H1 (cell line): ENCODE data around the gene INTS2. TPM values are rescaled to one million over a fixed set of nuclear protein-coding genes. Genes with fewer than 3 reads are reported as not detected.

Experiments used
- CREB1 ChIP-seq: IDR thresholded peaks from 2 replicates; pipeline ENCODE4 v1.6.1; 2012; ENCODE audit warnings: inconsistent platforms
- EP300 ChIP-seq, 2 experiments: IDR thresholded peaks; 1 replicate in 1 of 2; 2 replicates in 1 of 2; pipeline ENCODE4 v1.6.1; 2011 to 2012; ENCODE audit warnings: low read depth in 2 of 2, low read length in 2 of 2, mild to moderate bottlenecking in 2 of 2, borderline replicate concordance in 1 of 2, inconsistent platforms in 1 of 2, moderate library complexity in 1 of 2
- EZH2 ChIP-seq: fragments of 200-600 bp; sonication (generic); IDR thresholded peaks from 2 replicates; pipeline ENCODE4 v1.7.1; 2012; ENCODE audit warnings: low read depth, mild to moderate bottlenecking, moderate library complexity, low read length, inconsistent platforms; ENCODE audit not compliant: severe bottlenecking
- polyA plus RNA-seq, 7 experiments: library from polyadenylated mRNA; depleted of rRNA in 3 of 7; stranded (reverse) in 5 of 7; unstranded in 2 of 7; fragments of >200 nt in 5 of 7; fragments of 200-250 nt in 2 of 7; gene quantifications; 1 replicate in 5 of 7; 2 replicates in 1 of 7; 4 replicates in 1 of 7; pipeline versions ENCODE4 v1.2.1 to v1.2.3, GENCODE V29; 2011 to 2013; ENCODE audit warnings: missing spikeins in 2 of 7, mixed read lengths in 2 of 7
- total RNA-seq: library from RNA; stranded (reverse); fragmentation: NEBNext Ultra II Directional; extraction: Animal tissue kit (Norgen Biotek cat#: 25700); gene quantifications from 2 replicates; pipeline ENCODE4 v1.2.1, GENCODE V29; 2021
- TF ChIP-seq, protein P1 (sequence below): IDR thresholded peaks from 2 replicates; pipeline ENCODE4 v1.6.1; 2012; ENCODE audit warnings: low read length, inconsistent platforms
- TF ChIP-seq, protein P2 (sequence below): IDR thresholded peaks from 2 replicates; pipeline ENCODE4 v1.6.1; 2011; ENCODE audit warnings: low read depth, mild to moderate bottlenecking, low read length; ENCODE audit not compliant: insufficient read depth
- TF ChIP-seq, protein P3 (sequence below), 3 experiments: IDR thresholded peaks; 1 replicate in 2 of 3; 2 replicates in 1 of 3; pipeline versions ENCODE4 v1.5.1 to v1.6.1; 2011; ENCODE audit warnings: low read length in 3 of 3, mild to moderate bottlenecking in 3 of 3, inconsistent platforms in 2 of 3, low read depth in 1 of 3, moderate library complexity in 1 of 3; ENCODE audit not compliant: insufficient read depth in 1 of 3; ENCODE audit errors: control extremely low read depth in 1 of 3

INTS2 gene
- total and polyA plus RNA-seq, 2 of the 8 experiments (the other 6 are each of a cell fraction or from before 2014, with no cell fraction given): 9.4 to 21.8 TPM

DNA sequence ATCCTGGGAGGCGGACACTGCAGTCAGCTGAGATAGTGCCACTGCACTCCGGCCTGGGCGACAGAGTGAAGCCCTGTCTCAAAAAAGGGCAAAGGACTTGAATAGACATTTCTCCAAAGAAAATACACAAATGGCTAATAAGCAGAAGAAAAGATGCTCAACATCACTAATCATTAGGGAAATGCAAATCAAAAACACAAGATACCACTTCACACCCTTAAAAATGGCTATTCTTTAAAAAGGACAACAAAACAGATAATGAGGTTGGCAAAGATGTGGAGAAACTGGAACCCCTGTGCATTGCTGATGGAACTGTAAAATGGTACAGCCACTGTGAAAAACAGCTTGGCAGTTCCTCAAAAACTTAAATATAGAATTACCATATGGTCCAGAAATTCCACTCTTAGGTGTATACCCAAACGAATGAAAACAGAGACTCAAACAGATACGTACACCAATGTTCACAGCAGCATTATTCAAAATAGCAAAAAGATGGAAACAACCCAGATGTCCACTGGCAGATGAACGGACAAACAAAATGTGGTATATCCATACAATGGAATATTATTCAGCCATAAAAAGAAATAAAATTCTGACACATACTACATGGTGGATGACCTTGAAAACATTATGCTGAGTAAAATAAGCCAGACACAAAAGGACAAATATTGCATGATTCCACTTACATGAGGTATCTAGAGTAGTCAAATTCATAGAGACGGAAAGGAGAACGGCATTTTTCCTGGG is 100.0 kb downstream of the INTS2 start (continued):
- TF ChIP-seq, protein P1, sequence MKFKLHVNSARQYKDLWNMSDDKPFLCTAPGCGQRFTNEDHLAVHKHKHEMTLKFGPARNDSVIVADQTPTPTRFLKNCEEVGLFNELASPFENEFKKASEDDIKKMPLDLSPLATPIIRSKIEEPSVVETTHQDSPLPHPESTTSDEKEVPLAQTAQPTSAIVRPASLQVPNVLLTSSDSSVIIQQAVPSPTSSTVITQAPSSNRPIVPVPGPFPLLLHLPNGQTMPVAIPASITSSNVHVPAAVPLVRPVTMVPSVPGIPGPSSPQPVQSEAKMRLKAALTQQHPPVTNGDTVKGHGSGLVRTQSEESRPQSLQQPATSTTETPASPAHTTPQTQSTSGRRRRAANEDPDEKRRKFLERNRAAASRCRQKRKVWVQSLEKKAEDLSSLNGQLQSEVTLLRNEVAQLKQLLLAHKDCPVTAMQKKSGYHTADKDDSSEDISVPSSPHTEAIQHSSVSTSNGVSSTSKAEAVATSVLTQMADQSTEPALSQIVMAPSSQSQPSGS: no peak
- TF ChIP-seq, protein P2, sequence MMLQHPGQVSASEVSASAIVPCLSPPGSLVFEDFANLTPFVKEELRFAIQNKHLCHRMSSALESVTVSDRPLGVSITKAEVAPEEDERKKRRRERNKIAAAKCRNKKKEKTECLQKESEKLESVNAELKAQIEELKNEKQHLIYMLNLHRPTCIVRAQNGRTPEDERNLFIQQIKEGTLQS: no peak
- TF ChIP-seq EZH2: no peak
- no peak for TF ChIP-seq CREB1
- TF ChIP-seq EP300 (IDR thresholded peaks at IDR 0.05; ENCODE audit: borderline replicate concordance in 1 of 2, low read depth in 2 of 2, low read length in 2 of 2): no peak
- TF ChIP-seq, protein P3, sequence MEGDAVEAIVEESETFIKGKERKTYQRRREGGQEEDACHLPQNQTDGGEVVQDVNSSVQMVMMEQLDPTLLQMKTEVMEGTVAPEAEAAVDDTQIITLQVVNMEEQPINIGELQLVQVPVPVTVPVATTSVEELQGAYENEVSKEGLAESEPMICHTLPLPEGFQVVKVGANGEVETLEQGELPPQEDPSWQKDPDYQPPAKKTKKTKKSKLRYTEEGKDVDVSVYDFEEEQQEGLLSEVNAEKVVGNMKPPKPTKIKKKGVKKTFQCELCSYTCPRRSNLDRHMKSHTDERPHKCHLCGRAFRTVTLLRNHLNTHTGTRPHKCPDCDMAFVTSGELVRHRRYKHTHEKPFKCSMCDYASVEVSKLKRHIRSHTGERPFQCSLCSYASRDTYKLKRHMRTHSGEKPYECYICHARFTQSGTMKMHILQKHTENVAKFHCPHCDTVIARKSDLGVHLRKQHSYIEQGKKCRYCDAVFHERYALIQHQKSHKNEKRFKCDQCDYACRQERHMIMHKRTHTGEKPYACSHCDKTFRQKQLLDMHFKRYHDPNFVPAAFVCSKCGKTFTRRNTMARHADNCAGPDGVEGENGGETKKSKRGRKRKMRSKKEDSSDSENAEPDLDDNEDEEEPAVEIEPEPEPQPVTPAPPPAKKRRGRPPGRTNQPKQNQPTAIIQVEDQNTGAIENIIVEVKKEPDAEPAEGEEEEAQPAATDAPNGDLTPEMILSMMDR (IDR thresholded peaks at IDR 0.05; ENCODE audit: control extremely low read depth in 1 of 3, insufficient read depth in 1 of 3, low read depth in 1 of 3, low read length in 3 of 3): no peak
- TF ChIP-seq, all 59 proteins: peak for 0
